ENCODE data around the gene TXNL4A.
A peak's percentile ranks its signal among the peaks of the same experiment; 100 is the strongest.
"Not testable (repeated sequence)": the region's sequence is repeated elsewhere in the genome, so short reads cannot be mapped to it uniquely, and the experiment has no call there.

TXNL4A gene

DNA sequence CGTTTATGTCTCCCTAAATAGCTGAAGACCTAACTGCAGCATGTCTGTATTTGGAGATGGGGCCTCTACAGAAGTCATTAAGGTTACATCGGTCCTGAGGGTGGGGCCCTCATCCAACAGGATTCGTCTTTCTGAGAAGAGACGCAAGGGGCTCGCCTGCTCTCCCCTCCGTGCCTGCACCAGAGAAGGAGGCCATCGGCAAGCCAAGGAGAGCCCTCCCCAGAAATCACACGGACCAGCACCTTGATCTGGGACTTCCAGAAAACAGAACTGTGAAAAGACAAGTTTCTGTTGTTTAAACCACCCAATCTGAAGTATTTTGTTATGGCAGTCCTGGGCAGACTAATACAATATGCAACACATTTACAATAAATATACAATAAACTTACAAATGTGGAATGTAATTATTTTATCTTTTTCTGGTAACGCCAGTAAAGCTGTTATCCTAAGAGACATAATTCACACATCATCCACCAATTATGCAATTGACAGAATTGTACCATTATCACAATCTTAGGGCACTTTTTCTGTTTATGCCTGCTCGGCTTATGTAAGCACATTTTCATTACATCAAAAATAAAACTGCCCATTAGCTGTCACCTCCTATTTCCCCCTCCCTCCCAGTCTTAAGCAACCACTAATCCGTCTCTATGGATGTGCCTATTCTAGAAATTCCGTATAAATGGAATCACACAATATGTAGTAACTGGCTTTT lies 17.8 kb downstream of the TXNL4A start:
- no peak for DNase-seq (ENCODE audit: low read depth)
- no peak overlapping the region for H3K4me3 ChIP-seq (ENCODE audit: low read depth, low read length)

DNA sequence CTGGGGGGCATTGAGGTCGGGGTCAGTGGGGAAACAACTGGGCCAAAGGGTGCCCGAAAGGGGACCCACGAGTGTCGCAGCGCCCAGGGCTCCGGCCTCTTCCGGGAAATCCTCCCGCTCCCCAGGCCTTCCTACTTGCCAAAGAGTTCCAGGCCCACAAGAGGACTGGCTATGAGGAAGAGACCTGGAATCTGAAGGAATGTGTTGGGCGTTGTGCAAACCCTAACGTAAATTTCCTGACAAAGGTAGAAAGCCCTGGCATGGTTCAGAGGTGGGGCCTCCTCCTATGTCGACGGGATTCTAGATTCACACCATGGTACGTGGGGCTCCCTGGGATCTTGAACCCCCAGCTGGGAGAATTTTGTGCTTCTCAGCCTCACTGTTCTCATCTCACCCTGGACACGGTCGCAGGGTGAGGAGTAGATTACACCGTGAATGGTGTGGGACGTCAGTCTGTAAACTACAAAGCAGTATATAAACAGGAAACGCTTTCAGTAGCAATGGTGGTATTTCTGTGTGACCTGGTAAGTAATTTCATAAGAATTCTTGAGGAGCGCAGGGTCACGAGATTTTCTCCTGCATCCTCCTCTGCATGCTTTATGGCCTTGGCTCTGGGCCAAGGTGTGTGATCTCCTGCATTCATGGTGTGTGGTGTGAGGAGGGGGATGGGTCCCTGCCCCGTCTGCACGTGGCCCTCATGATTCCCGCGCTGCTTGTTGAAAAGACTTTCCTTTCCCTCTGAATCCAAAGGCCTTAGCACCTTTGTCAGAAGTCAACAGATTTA lies 23.1 kb downstream of the TXNL4A start:
- no peak for DNase-seq (ENCODE audit: low read depth)

GRCh38 chr18:79964330-79965118 lies 23.8 kb downstream of the TXNL4A start, which contains the start of gene HSBP1L1:
TSS of gene HSBP1L1 (plus strand) at chr18:79964643. CDS start at chr18:79964736, 93 bp downstream.
- peak within 1 kb of the TSS; percentile 57 for H3K4me3 ChIP-seq (ENCODE audit: low read depth, low read length)
- no peak for DNase-seq (ENCODE audit: low read depth)

More for the DNA sequence above, 23.1 kb downstream of the TXNL4A start:
- H3K4me3 ChIP-seq (ENCODE audit: low read depth, low read length): peak overlapping the region; percentile 57

GRCh38 chr18:79963658-79964329 lies 24.6 kb downstream of the TXNL4A start:
- peak overlapping the region; percentile 57 for H3K4me3 ChIP-seq (ENCODE audit: low read depth, low read length)
- DNase-seq (ENCODE audit: low read depth): no peak

- no peak for DNase-seq (ENCODE audit: low read depth)
- H3K4me3 ChIP-seq (ENCODE audit: low read depth, low read length): no peak overlapping the region
Observed at GRCh38 chr18:79962835-79963657, 25.3 kb downstream of the TXNL4A start.

DNA sequence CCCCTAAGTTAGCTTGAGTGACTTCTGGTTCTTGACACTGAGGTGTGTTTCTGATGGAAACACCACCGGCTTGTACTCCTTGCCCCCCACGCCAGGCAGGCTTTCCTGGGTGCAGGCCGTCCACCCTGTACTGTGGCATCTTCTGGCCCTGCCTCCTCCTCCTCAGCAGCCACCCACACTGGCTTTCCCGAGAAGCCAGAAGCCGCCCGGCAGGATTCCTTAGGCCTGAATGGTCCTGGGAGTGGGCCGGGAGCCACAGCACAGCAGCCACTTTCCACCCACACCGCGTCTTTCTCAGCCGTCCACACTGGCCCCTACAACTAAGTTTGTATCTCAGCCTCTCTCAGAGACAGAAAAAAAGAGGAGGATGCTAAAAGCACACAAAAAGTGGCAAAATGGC lies 26.1 kb downstream of the TXNL4A start:
- H3K4me3 ChIP-seq (ENCODE audit: low read depth, low read length): no peak overlapping the region
- peak; percentile 16 for DNase-seq (ENCODE audit: low read depth)

- DNase-seq (ENCODE audit: low read depth): no peak
Observed at GRCh38 chr18:79961527-79962291, 26.7 kb downstream of the TXNL4A start.

GRCh38 chr18:79960921-79961526 lies 27.3 kb downstream of the TXNL4A start:
- H3K4me3 ChIP-seq (ENCODE audit: low read depth, low read length): no peak overlapping the region
- DNase-seq (ENCODE audit: low read depth): no peak

More at GRCh38 chr18:79961527-79962291, 26.7 kb downstream of the TXNL4A start:
- no peak overlapping the region for H3K4me3 ChIP-seq (ENCODE audit: low read depth, low read length)

DNA sequence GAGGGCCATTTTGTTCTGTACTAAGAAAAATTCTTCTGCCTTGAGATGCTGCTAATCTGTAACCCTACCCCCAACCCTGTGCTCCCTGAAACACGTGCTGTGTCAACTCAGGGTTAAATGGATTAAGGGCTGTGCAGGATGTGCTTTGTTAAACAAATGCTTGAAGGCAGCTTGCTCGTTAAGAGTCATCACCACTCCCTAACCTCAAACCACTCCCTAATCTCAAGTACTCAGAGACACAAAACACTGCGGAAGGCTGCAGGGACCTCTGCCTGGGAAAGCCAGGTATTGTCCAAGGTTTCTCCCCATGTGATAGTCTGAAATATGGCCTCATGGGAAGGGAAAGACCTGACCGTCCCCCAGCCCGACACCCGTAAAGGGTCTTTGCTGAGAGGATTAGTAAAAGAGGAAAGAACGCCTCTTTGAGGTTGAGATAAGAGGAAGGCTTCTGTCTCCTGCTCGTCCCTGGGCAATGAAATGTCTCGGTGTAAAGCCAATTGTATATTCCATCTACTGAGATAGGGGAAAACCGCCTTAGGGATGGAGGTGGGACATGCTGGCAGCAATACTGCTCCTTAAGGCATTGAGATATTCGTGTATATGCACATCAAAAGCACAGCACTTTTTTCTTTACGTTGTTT lies 28.1 kb downstream of the TXNL4A start:
- not testable (repeated sequence) for H3K4me3 ChIP-seq (ENCODE audit: low read depth, low read length)
- peak; percentile 11 for DNase-seq (ENCODE audit: low read depth)

GRCh38 chr18:79958981-79959380 lies 29.4 kb downstream of the TXNL4A start:
- no peak for DNase-seq (ENCODE audit: low read depth)
- H3K4me3 ChIP-seq (ENCODE audit: low read depth, low read length): no peak overlapping the region

GRCh38 chr18:79956276-79956675 lies 32.1 kb downstream of the TXNL4A start:
- no peak for DNase-seq (ENCODE audit: low read depth)
- H3K4me3 ChIP-seq (ENCODE audit: low read depth, low read length): no peak overlapping the region

DNA sequence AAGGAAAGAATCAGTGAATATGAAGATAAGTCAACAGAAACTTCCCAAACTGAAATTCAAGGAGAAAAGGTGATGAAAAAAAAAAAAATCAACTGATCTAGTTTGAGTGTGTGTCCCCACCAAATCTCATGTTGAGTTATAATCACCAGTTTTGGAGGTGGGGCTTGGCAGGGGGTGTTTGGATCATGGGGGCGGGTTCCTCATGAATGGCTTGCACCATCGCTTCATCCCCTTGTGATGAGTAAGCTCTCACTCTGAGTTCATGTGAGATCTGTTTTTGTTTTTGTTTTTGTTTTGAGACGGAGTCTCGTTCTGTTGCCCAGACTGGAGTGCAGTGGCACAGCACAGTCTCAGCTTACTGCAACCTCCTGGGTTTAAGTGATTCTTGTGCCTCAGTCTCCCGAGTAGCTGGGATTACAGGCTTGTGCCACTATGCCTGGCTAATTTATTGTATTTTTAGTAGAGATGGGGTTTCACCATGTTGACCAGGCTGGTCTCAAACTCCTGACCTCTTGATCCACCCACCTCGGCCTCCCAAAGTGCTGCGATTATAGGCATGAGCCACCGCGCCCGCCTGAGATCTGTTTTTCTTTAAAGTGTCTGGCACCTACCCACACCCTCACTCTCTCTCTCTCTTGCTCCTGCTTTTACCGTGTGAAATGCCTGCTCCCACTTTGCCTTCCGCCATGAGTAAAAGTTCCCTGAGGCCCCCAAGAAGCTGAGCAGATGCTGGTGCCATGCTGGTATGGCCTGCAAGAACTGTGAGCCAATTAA lies 32.9 kb downstream of the TXNL4A start:
- no peak overlapping the region for H3K4me3 ChIP-seq (ENCODE audit: low read depth, low read length)
- no peak for DNase-seq (ENCODE audit: low read depth)

DNA sequence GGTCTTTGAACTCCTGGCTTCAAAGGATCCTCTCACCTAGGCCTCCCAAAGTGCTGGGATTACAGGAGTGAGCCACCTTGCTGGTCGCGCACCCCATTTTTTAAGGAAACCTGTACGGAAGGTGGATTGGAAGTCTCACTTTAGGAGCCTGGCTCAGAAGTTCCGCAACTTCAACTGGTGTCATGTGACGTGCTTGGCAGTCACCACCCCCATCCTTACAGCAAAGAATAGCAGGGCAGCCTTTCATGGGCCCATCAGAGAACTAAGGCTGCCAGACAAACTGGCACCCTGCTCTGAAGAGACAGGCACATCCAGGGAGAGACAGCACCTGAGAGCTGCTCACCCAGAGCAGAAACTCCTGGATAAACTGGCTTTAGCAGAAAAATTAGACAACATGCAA lies 33.6 kb downstream of the TXNL4A start:
- no peak for DNase-seq (ENCODE audit: low read depth)
- H3K4me3 ChIP-seq (ENCODE audit: low read depth, low read length): no peak overlapping the region

DNA sequence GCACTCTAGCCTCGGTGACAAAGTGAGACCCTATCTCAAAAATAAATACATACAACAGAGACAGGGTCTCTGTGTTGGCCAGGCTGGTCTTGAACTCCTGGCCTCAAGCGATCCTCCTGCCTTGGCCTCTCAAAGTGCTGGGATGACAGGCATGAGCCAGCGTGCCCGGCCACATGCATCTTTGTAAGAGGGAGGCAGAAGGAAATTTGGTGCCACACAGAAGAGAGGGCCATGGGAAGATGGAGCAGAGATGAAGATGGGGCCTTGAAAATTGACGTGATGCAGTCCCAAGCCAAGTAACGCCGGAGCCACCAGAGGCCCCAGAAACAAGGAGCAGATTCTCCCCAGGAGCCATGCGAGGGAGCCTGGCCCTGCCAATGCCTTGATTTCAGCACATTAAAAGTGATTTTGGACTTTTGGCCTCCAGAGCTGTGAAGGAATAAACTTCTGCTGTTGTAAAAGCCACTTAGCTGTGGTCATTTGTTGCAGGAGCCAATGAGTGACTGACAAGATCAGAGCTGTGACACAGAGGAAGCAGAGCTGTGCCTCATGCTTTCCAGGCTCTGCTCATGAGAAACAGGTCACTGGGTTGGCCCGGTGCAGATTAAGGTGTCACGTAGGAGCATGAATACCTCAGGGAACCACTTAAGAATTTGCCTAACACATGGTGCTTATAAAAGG lies 34.3 kb downstream of the TXNL4A start:
- no peak for DNase-seq (ENCODE audit: low read depth)

GRCh38 chr18:79952996-79953559 lies 35.3 kb downstream of the TXNL4A start:
- DNase-seq (ENCODE audit: low read depth): no peak
- H3K4me3 ChIP-seq (ENCODE audit: low read depth, low read length): peak overlapping the region; percentile 11

More for the DNA sequence above, 34.3 kb downstream of the TXNL4A start:
- no peak overlapping the region for H3K4me3 ChIP-seq (ENCODE audit: low read depth, low read length)

All from skeletal muscle cell (primary cell).